NT2/D1 (cell line): ENCODE data around the gene RPTOR.

Source experiments
- SUZ12 ChIP-seq: IDR thresholded peaks from 2 replicates; pipeline ENCODE4 v1.6.1; 2011; ENCODE audit not compliant: insufficient read length, insufficient read depth; ENCODE audit errors: extremely low read depth
- YY1 ChIP-seq: IDR thresholded peaks from 2 replicates; pipeline ENCODE4 v1.6.1; 2011; ENCODE audit not compliant: insufficient read length, insufficient read depth
- ZNF274 ChIP-seq: IDR thresholded peaks from 2 replicates; pipeline ENCODE4 v1.6.1; 2011; ENCODE audit warnings: mild to moderate bottlenecking, low read depth, low read length

GRCh38 chr17:80645706-80646325 lies 101.2 kb downstream of the RPTOR start:
- no peak for TF ChIP-seq YY1
- TF ChIP-seq SUZ12: no peak
- TF ChIP-seq ZNF274: no peak
